Astrocyte of the cerebellum (primary cell): ENCODE measurements around the gene GAGE12E.
"Not testable (repeated sequence)": the region's sequence is repeated elsewhere in the genome, so short reads cannot be mapped to it uniquely, and the experiment has no call there.

Experiments
- DNase-seq: peaks from one replicate; pipeline ENCODE4 v3.0.0-alpha.2; 2011; ENCODE audit warnings: low read depth
- H3K4me3 ChIP-seq: 2 replicates; pipeline ENCODE4 v1.5.1; 2011; ENCODE audit warnings: mild to moderate bottlenecking, low read depth, low read length, moderate library complexity
- in situ Hi-C: cut with HindIII; loops from 2 replicates; pipeline ENCODE4 v1.10.0; 2017; ENCODE audit warnings: low sequenced_read_pairs

The GAGE12E gene, protein sequence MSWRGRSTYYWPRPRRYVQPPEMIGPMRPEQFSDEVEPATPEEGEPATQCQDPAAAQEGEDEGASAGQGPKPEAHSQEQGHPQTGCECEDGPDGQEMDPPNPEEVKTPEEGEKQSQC

GRCh38 chrX:49550989-49551388, at the start of gene GAGE12E:
Gene GAGE12E (plus strand): TSS chrX:49551289. CDS start chrX:49552444, 1,155 bp downstream.
- DNase-seq, H3K4me3 ChIP-seq, in situ Hi-C loops: not testable (repeated sequence)

- H3K4me3 ChIP-seq, DNase-seq, in situ Hi-C loops: not testable (repeated sequence)
Observed at GRCh38 chrX:49531877-49532276, 19.2 kb upstream of the GAGE12E start, which contains the start of gene GAGE12C. Gene GAGE12C (plus strand): TSS chrX:49532177. CDS start chrX:49533332, 1,155 bp downstream.

- DNase-seq, in situ Hi-C loops, H3K4me3 ChIP-seq: not testable (repeated sequence)
Observed at GRCh38 chrX:49541433-49541832, 9.7 kb upstream of the GAGE12E start, which contains the start of gene GAGE12D. Gene GAGE12D (plus strand): TSS chrX:49541733. CDS start chrX:49542888, 1,155 bp downstream.

DNA sequence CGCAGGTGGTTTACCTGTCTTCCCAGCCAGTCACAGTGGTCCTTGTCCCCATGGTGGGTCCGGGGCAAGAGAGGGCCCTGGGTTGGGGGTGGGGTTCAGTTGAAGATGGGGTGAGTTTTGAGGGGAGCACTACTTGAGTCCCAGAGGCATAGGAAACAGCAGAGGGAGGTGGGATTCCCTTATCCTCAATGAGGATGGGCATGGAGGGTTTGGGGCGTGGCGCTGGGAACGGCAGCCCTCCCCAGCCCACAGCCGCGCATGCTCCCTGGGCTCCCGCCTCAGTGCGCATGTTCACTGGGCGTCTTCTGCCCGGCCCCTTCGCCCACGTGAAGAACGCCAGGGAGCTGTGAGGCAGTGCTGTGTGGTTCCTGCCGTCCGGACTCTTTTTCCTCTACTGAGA, 9.5 kb downstream of the GAGE12E start, which contains the start of gene GAGE12F:
TSS of gene GAGE12F (plus strand) at position 301 of the 400 bp plus-strand sequence. CDS start 1,155 bp downstream, outside the sequence.
- H3K4me3 ChIP-seq, in situ Hi-C loops, DNase-seq: not testable (repeated sequence)

- in situ Hi-C loops, H3K4me3 ChIP-seq, DNase-seq: not testable (repeated sequence)
Observed at GRCh38 chrX:49568728-49569127, 17.6 kb downstream of the GAGE12E start.

GRCh38 chrX:49569152-49569551, 18.1 kb downstream of the GAGE12E start:
- H3K4me3 ChIP-seq, in situ Hi-C loops, DNase-seq: not testable (repeated sequence)

DNA sequence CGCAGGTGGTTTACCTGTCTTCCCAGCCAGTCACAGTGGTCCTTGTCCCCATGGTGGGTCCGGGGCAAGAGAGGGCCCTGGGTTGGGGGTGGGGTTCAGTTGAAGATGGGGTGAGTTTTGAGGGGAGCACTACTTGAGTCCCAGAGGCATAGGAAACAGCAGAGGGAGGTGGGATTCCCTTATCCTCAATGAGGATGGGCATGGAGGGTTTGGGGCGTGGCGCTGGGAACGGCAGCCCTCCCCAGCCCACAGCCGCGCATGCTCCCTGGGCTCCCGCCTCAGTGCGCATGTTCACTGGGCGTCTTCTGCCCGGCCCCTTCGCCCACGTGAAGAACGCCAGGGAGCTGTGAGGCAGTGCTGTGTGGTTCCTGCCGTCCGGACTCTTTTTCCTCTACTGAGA, 19.0 kb downstream of the GAGE12E start, which contains the start of gene GAGE12G:
TSS of gene GAGE12G (plus strand) at position 301 of the 400 bp plus-strand sequence. CDS start 1,155 bp downstream, outside the sequence.
- in situ Hi-C loops, DNase-seq, H3K4me3 ChIP-seq: not testable (repeated sequence)

GRCh38 chrX:49579649-49580048, 28.6 kb downstream of the GAGE12E start, which contains the start of gene GAGE12H:
Gene GAGE12H (plus strand): TSS chrX:49579949. CDS start chrX:49581104, 1,155 bp downstream.
- DNase-seq, in situ Hi-C loops, H3K4me3 ChIP-seq: not testable (repeated sequence)

DNA sequence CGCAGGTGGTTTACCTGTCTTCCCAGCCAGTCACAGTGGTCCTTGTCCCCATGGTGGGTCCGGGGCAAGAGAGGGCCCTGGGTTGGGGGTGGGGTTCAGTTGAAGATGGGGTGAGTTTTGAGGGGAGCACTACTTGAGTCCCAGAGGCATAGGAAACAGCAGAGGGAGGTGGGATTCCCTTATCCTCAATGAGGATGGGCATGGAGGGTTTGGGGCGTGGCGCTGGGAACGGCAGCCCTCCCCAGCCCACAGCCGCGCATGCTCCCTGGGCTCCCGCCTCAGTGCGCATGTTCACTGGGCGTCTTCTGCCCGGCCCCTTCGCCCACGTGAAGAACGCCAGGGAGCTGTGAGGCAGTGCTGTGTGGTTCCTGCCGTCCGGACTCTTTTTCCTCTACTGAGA, 38.1 kb downstream of the GAGE12E start, which contains the start of gene GAGE2A:
TSS of gene GAGE2A (plus strand) at position 301 of the 400 bp plus-strand sequence. CDS start 1,155 bp downstream, outside the sequence.
- DNase-seq, in situ Hi-C loops, H3K4me3 ChIP-seq: not testable (repeated sequence)

DNA sequence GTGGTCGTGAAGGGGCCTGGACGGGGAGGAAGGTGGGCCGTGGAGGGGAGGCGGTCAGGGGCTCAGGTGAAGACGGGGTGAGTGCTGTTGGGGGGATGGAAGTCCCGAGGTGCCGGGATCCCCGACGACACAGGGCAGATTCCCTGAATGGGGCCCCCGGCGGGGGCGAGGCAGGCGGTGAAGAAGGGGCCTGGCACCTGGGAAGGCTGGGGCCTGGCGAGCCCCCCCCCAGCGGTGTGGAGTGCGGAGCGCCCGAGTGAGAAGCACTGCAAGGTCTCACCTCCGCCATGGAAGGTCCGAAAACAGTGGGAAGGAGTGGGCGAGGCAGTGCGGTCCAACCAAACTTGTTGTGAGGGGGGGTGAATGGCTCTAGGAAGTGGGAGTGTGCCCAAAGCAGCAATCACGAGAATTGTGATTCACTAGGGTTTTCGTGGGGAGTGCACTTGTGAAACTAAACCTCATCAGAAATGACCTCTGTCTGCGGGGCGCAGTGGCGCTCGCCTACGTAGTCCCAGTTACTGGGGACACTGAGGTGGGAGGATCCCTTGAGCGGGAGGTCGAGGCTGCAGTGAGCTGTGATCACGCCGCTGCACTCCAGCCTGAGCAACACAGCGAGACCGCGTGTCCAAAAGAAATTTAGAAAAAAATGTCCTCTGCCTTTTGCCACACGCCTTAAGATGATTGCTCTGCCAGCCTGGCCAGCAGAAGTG, 38.8 kb downstream of the GAGE12E start:
- H3K4me3 ChIP-seq, DNase-seq, in situ Hi-C loops: not testable (repeated sequence)

DNA sequence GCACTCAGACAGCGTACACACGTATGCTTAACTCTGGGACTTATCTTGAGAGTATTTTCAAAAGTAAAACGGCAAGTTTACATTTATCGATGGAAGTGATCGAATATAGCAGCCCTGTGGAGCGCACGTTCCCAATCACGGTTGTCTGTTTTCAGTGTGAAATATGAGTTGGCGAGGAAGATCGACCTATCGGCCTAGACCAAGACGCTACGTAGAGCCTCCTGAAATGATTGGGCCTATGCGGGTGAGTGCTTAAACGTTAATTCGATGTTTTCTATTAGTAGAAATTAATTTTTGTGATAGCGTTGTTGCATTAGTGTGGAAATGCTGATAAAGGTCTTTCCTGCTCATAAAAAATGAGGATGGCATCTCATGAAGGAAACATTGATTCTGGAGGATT, 39.4 kb downstream of the GAGE12E start:
- H3K4me3 ChIP-seq, in situ Hi-C loops, DNase-seq: not testable (repeated sequence)

- H3K4me3 ChIP-seq, in situ Hi-C loops, DNase-seq: not testable (repeated sequence)
Observed at GRCh38 chrX:49598720-49599119, 47.6 kb downstream of the GAGE12E start, which contains the start of gene GAGE1. Gene GAGE1 (plus strand): TSS chrX:49599020. CDS start chrX:49600175, 1,155 bp downstream.
